A549 (cell line): Measurements from ENCODE around the gene PSG7. TPM values are rescaled to one million over a fixed set of nuclear protein-coding genes. Genes with fewer than 3 reads are reported as not detected.
"Not testable (repeated sequence)": the region's sequence is repeated elsewhere in the genome, so short reads cannot be mapped to it uniquely, and the experiment has no call there.

Source experiments
- ATAC-seq, 2 experiments: fragments of 200-7000 bp in 1 of 2; fragments of >200 bp in 1 of 2; cut with Nextera tagmentation in 1 of 2; cut with Tn5 transposase in 1 of 2; 3 replicates each; pipeline versions ENCODE4 v1.8.0 to v1.9.1; 2018 to 2020; ENCODE audit warnings: mild to moderate bottlenecking in 1 of 2, moderate library complexity in 1 of 2
- CTCF ChIA-PET: fragments of 300-600 bp; sonication (Branson Sonifier 250); formaldehyde crosslinking; extraction: SDS; loops from one replicate; lab custom pipeline; 2021; ENCODE audit warnings: antibody characterized with exemption, inconsistent platforms; lab: Yijun Ruan, JAX
- POLR2A ChIA-PET: fragments of 350-600 bp; formaldehyde crosslinking; extraction: SDS; loops from one replicate; lab custom pipeline; 2021; ENCODE audit warnings: antibody characterized with exemption, inconsistent platforms; lab: Yijun Ruan, JAX
- DNase-seq, 2 experiments: peaks; one replicate each; pipeline versions ENCODE4 v3.0.0 to v3.0.0-alpha.2; 2011 to 2016; ENCODE audit warnings: low read depth in 1 of 2, low spot score in 1 of 2
- FAIRE-seq: peaks from 2 replicates; lab custom pipeline; 2011; peaks lifted over from hg19 to GRCh38; lab: Jason Lieb, UNC
- H3K27ac ChIP-seq, 2 experiments: fragments of >200 bp; sonication (Bioruptor Twin); formaldehyde crosslinking; 3 replicates each; pipeline ENCODE4 v1.5.1; 2016 to 2017
- H3K4me1 ChIP-seq: fragments of >200 bp; sonication (Bioruptor Twin); formaldehyde crosslinking; 3 replicates; pipeline ENCODE4 v1.6.1; 2016
- H3K4me2 ChIP-seq: fragments of >200 bp; sonication (Bioruptor Twin); formaldehyde crosslinking; 3 replicates; pipeline ENCODE4 v1.6.1; 2016
- H3K4me3 ChIP-seq: fragments of >200 bp; sonication (Bioruptor Twin); formaldehyde crosslinking; 3 replicates; pipeline ENCODE4 v1.5.1; 2016
- H3K9me3 ChIP-seq: fragments of >200 bp; sonication (Bioruptor Twin); formaldehyde crosslinking; 3 replicates; pipeline ENCODE4 v1.6.1; 2016
- CHD4 ChIP-seq: fragments of 200-600 bp; sonication (generic); IDR thresholded peaks from 2 replicates; pipeline ENCODE4 v1.6.1; 2016; ENCODE audit warnings: antibody characterized with exemption, mild to moderate bottlenecking, borderline replicate concordance
- CTCF ChIP-seq: fragments of >200 bp; sonication (Bioruptor Twin); formaldehyde crosslinking; IDR thresholded peaks from 3 replicates; pipeline ENCODE4 v1.5.1; 2016
- ESRRA ChIP-seq: fragments of 150-350 bp; IDR thresholded peaks from 2 replicates; pipeline ENCODE4 v1.6.1; 2014; ENCODE audit warnings: mild to moderate bottlenecking, low read length, borderline replicate concordance
- FOSB ChIP-seq: fragments of 250-450 bp; sonication (Bioruptor Pico); IDR thresholded peaks from 2 replicates; pipeline ENCODE4 v1.5.0; 2020; ENCODE audit warnings: mild to moderate bottlenecking, moderate library complexity
- MAX ChIP-seq: IDR thresholded peaks from 2 replicates; pipeline ENCODE4 v1.6.1; 2012
- MYC ChIP-seq: IDR thresholded peaks from 2 replicates; pipeline ENCODE4 v1.6.1; 2012; ENCODE audit warnings: mild to moderate bottlenecking, inconsistent platforms, low read length, improper control_type of control experiment, borderline replicate concordance
- POLR2AphosphoS2 ChIP-seq: conservative IDR thresholded peaks from 2 replicates; pipeline ENCODE4 v1.6.1; 2012; ENCODE audit warnings: low read length, improper control_type of control experiment, inconsistent platforms
- RAD21 ChIP-seq, 2 experiments: fragments of >200 bp in 1 of 2; sonication (Bioruptor Twin) in 1 of 2; formaldehyde crosslinking in 1 of 2; IDR thresholded peaks in 1 of 2; conservative IDR thresholded peaks in 1 of 2; 2 replicates in 1 of 2; 3 replicates in 1 of 2; pipeline ENCODE4 v1.6.1; 2012 to 2018; ENCODE audit warnings: inconsistent platforms in 1 of 2
- SMC3 ChIP-seq: fragments of >200 bp; sonication (Bioruptor Twin); formaldehyde crosslinking; IDR thresholded peaks from 3 replicates; pipeline ENCODE4 v1.6.1; 2018; ENCODE audit warnings: inconsistent platforms
- WGBS: methylation state at CpG from one replicate; pipeline ENCODE4 v1.1.6; 2017; ENCODE audit errors: missing lambda C conversion rate; 5-methylcytosine and 5-hydroxymethylcytosine counted together
- polyA plus RNA-seq, 4 experiments: library from polyadenylated mRNA; depleted of rRNA in 3 of 4; stranded (reverse); fragments of >200 nt; fragmentation: RNase III in 1 of 4; extraction: RNeasy Plus Mini Kit Qiagen cat#74134 plus additional on column Dnase treatment in 1 of 4; gene quantifications; 2 replicates in 3 of 4; 3 replicates in 1 of 4; pipeline ENCODE4 v1.2.3, GENCODE V29; 2011 to 2017

Gene PSG7
- polyA plus RNA-seq, 2 of the 4 experiments (the other 2 are of a cell fraction), result not detected

GRCh38 chr19:42923106-42923505, 13.9 kb downstream of the PSG7 start:
- not testable (repeated sequence) for ATAC-seq
- peak in 1 of 2 experiments; percentile 82 for DNase-seq
- WGBS, result 42% methylated on average over 9 of the region's 9 CpGs

GRCh38 chr19:42920971-42921370, 16.0 kb downstream of the PSG7 start:
- H3K4me2 ChIP-seq, POLR2A ChIA-PET, ATAC-seq, H3K4me1 ChIP-seq, H3K27ac ChIP-seq, DNase-seq, H3K4me3 ChIP-seq: not testable (repeated sequence)
- H3K9me3 ChIP-seq, result peaks cover 13% of the 10 kb centered on the region; the same call in 2 of the 3 replicates
- peak; percentile 72 for FAIRE-seq
- CTCF ChIA-PET, result interaction anchor here (0.5 to 1.5 kb wide), 6 partner anchors 8 to 616 kb away, joined by 3 to 8 read pairs (median 4); no protein-coding TSS in a partner anchor

More at GRCh38 chr19:42923106-42923505, 13.9 kb downstream of the PSG7 start:
- peak; percentile 63 for FAIRE-seq
- Histone ChIP-seq H3K27ac (peak overlapping the region in 1 of 2 experiments; percentile 22; a peak in 2 of 6 replicates), H3K9me3 (peaks cover 12% of the 10 kb centered on the region; the same call in 2 of the 3 replicates)
- POLR2A ChIA-PET, H3K4me2 ChIP-seq, H3K4me1 ChIP-seq, H3K4me3 ChIP-seq: not testable (repeated sequence)
- TF ChIP-seq SMC3 (peak; percentile 73), RAD21 (conservative IDR thresholded peaks at IDR 0.05 in 1 of 2, IDR thresholded peaks at IDR 0.05 in 1 of 2) (peak; percentile 70 to 87), CTCF (peak; percentile 68)
- CTCF ChIA-PET, result interaction anchor here (0.8 to 2.8 kb wide), 11 partner anchors 8 to 360 kb away, joined by 3 to 11 read pairs (median 4); partner anchors contain the start of genes PSG1 and PSG7

GRCh38 chr19:42919757-42920079, 17.3 kb downstream of the PSG7 start:
- FAIRE-seq (no peak), DNase-seq (peak in 1 of 2 experiments; percentile 41), ATAC-seq (no peak)
- ChIA-PET CTCF (interaction anchor here (0.7 to 1.3 kb wide), 3 partner anchors 10 to 226 kb away, joined by 3 to 8 read pairs (median 4); no protein-coding TSS in a partner anchor), POLR2A (no interaction called here)
- peak; percentile 43; the same call in 1 of the 2 replicates for TF ChIP-seq MAX
- TF ChIP-seq POLR2AphosphoS2, result no peak
- TF ChIP-seq FOSB (CRISPR knock-in tag), result no peak
- no peak for TF ChIP-seq ESRRA
- no peak for TF ChIP-seq CHD4
- no peak for TF ChIP-seq MYC
- Histone ChIP-seq H3K4me3 (no peak overlapping the region), H3K9me3 (peaks cover 9% of the 10 kb centered on the region; the same call in 2 of the 3 replicates), H3K27ac (peak overlapping the region in 1 of 2 experiments; percentile 34; a peak in 2 of 6 replicates), H3K4me2 (no peak overlapping the region), H3K4me1 (no peaks in the 10 kb centered on the region)
- WGBS, result 43% methylated on average over 3 of the region's 3 CpGs

- not testable (repeated sequence) for H3K4me1 ChIP-seq, FAIRE-seq
- DNase-seq, result peak in 1 of 2 experiments; percentile 38
- TF ChIP-seq CTCF (peak; percentile 28; the same call in 1 of the 3 replicates), RAD21 (conservative IDR thresholded peaks at IDR 0.05 in 1 of 2, IDR thresholded peaks at IDR 0.05 in 1 of 2) (peak in 1 of 2 experiments; percentile 43; a peak in 2 of 5 replicates), MAX (peak; percentile 52; the same call in 1 of the 2 replicates)
- TF ChIP-seq, all 56 proteins: peak for 3; not testable (repeated sequence) for 53
- peak overlapping the region in 1 of 2 experiments; percentile 34; a peak in 2 of 6 replicates for H3K27ac ChIP-seq
- CTCF ChIA-PET, result interaction anchor here (0.9 to 1.4 kb wide), 3 partner anchors 21 to 312 kb away, joined by 3 to 4 read pairs (median 3); no protein-coding TSS in a partner anchor
- H3K9me3 ChIP-seq, H3K4me3 ChIP-seq, H3K4me2 ChIP-seq, ATAC-seq, POLR2A ChIA-PET: not testable (repeated sequence)
- WGBS, result 82% methylated on average over 26 of the region's 26 CpGs
Measured at GRCh38 chr19:42919070-42919756, 17.8 kb downstream of the PSG7 start.

GRCh38 chr19:42918377-42919069, 18.5 kb downstream of the PSG7 start:
- POLR2A ChIA-PET, H3K4me2 ChIP-seq, DNase-seq, H3K4me3 ChIP-seq, ATAC-seq, H3K4me1 ChIP-seq, FAIRE-seq, H3K9me3 ChIP-seq: not testable (repeated sequence)
- WGBS, result 81% methylated on average over 15 of the region's 15 CpGs
- H3K27ac ChIP-seq, result 0 out of 6 replicates have a peak overlapping the region, but pooled peaks of 1 of the 2 experiments have one; percentile 14
- CTCF ChIA-PET, result interaction anchor here (0.9 to 1.4 kb wide), 3 partner anchors 20 to 311 kb away, joined by 3 to 4 read pairs (median 3); no protein-coding TSS in a partner anchor

GRCh38 chr19:42917634-42918033, 19.4 kb downstream of the PSG7 start, which contains the start of gene PSG6:
Gene PSG6 (minus strand): TSS chr19:42917894. CDS start chr19:42917792, 102 bp downstream.
- POLR2A ChIA-PET, H3K4me3 ChIP-seq, H3K4me1 ChIP-seq, FAIRE-seq, DNase-seq, H3K4me2 ChIP-seq, ATAC-seq, H3K9me3 ChIP-seq: not testable (repeated sequence)
- CTCF ChIA-PET, result interaction anchor here (1.4 kb wide), 1 partner anchor 310 kb away, joined by 3 read pairs; no protein-coding TSS in a partner anchor
- H3K27ac ChIP-seq, result 0 out of 6 replicates have a peak within 1 kb of the TSS, but pooled peaks of 1 of the 2 experiments have one; percentile 14
- WGBS, result 87% methylated on average over 1 of the region's 1 CpG
